Uterus (tissue), 2 donors: Measurements from ENCODE around the gene DEFB114.

Source experiments
- POLR2A ChIP-seq, 2 donors: fragments of 450-650 bp; IDR thresholded peaks; one replicate each; pipeline ENCODE4 v1.6.1; 2016; ENCODE audit warnings: antibody characterized with exemption in 2 of 2, mild to moderate bottlenecking in 1 of 2, moderate library complexity in 1 of 2
- TF ChIP-seq, protein P1 (sequence below), 4 experiments: fragments of 200-600 bp in 2 of 4; fragments of 450-650 bp in 2 of 4; sonication (generic) in 2 of 4; IDR thresholded peaks; one replicate each; pipeline ENCODE4 v1.5.1; 2016 to 2019; ENCODE audit warnings: antibody characterized with exemption in 4 of 4, mild to moderate bottlenecking in 2 of 4, moderate library complexity in 1 of 4

DNA sequence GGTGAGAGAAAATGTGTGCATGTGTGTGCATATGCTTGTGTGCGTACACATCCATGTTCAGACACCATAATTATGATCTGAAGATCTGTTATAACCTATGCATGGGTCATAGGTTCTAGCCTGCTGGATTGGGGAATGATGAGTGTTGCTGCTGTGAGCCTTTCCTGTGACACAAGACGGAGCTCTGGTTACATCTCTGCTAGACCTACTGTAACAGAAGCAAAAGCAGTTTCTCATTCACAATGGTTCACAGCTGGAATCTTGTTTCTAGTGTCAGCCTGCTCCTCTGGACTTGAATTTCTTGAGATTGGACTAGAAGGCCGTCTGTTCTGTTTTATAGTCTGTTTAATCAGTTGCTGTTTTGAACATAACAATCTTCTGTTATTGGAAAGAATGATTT is 40.1 kb downstream of the DEFB114 start:
- TF ChIP-seq, protein P1, sequence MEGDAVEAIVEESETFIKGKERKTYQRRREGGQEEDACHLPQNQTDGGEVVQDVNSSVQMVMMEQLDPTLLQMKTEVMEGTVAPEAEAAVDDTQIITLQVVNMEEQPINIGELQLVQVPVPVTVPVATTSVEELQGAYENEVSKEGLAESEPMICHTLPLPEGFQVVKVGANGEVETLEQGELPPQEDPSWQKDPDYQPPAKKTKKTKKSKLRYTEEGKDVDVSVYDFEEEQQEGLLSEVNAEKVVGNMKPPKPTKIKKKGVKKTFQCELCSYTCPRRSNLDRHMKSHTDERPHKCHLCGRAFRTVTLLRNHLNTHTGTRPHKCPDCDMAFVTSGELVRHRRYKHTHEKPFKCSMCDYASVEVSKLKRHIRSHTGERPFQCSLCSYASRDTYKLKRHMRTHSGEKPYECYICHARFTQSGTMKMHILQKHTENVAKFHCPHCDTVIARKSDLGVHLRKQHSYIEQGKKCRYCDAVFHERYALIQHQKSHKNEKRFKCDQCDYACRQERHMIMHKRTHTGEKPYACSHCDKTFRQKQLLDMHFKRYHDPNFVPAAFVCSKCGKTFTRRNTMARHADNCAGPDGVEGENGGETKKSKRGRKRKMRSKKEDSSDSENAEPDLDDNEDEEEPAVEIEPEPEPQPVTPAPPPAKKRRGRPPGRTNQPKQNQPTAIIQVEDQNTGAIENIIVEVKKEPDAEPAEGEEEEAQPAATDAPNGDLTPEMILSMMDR (IDR thresholded peaks at IDR 0.05): no peak
- no peak for TF ChIP-seq POLR2A (IDR thresholded peaks at IDR 0.05)
